Right lobe of liver (tissue), 6 donors: ENCODE results near the gene LGALS16. TPM values are rescaled to one million over a fixed set of nuclear protein-coding genes. Genes with fewer than 3 reads are reported as not detected.
"Not testable (repeated sequence)": the region's sequence is repeated elsewhere in the genome, so short reads cannot be mapped to it uniquely, and the experiment has no call there.

Source experiments
- ATAC-seq, 4 donors: fragments of 200-7000 bp; cut with Tn5 transposase; one replicate each; pipeline ENCODE4 v1.9.1; 2020; ENCODE audit warnings: mild to moderate bottlenecking in 4 of 4, moderate library complexity in 4 of 4
- DNase-seq, 3 donors: peaks; one replicate each; pipeline ENCODE4 v3.0.0-alpha.2; 2020
- H3K27ac ChIP-seq, 3 donors: fragments of 200-600 bp; one replicate each; pipeline ENCODE4 v1.8.0; 2022
- H3K27me3 ChIP-seq, 2 donors: fragments of 200-600 bp; one replicate each; pipeline ENCODE4 v1.8.0; 2022
- H3K36me3 ChIP-seq, 4 donors: fragments of 200-600 bp; sonication (generic) in 1 of 4; one replicate each; pipeline versions ENCODE4 v1.5.1 to v1.8.0; 2017 to 2022; ENCODE audit warnings: control low read depth in 1 of 4
- H3K4me1 ChIP-seq, 4 donors: fragments of 200-600 bp; sonication (generic) in 1 of 4; one replicate each; pipeline versions ENCODE4 v1.5.1 to v1.8.0; 2017 to 2022; ENCODE audit warnings: control low read depth in 1 of 4
- H3K4me3 ChIP-seq, 3 donors: fragments of 200-600 bp; one replicate each; pipeline ENCODE4 v1.8.0; 2022
- H3K9me3 ChIP-seq, 4 donors: fragments of 200-600 bp; sonication (generic) in 1 of 4; one replicate each; pipeline versions ENCODE4 v1.5.1 to v1.8.0; 2017 to 2022; ENCODE audit warnings: control low read depth in 1 of 4
- POLR2A ChIP-seq: fragments of 450-650 bp; IDR thresholded peaks from one replicate; pipeline ENCODE4 v1.6.1; 2017; ENCODE audit warnings: antibody characterized with exemption, mild to moderate bottlenecking
- WGBS: methylation state at CpG from one replicate; pipeline ENCODE4 v1.1.6; 2018; ENCODE audit warnings: low coverage, low lambda C conversion rate; ENCODE audit not compliant: insufficient coverage; ENCODE audit errors: missing lambda C conversion rate; 5-methylcytosine and 5-hydroxymethylcytosine counted together
- intact Hi-C, 2 donors: fragments of 100-400 bp; cut with DNase I; formaldehyde crosslinking; loops; one replicate each; pipeline versions ENCODE4 v1.11.2 to v1.14.1; 2022
- total RNA-seq, 6 experiments: library from RNA; depleted of rRNA in 2 of 6; stranded (reverse); fragments of >200 nt in 2 of 6; fragmentation: NEBNext Ultra II Directional in 3 of 6; extraction: Animal tissue kit (Norgen Biotek cat#: 25700) in 3 of 6; gene quantifications; one replicate each; pipeline versions ENCODE4 v1.1.0 to v1.2.4, GENCODE V29; 2016 to 2023
- TF ChIP-seq, protein P1 (sequence below), 4 donors: fragments of 200-600 bp in 3 of 4; fragments of 450-650 bp in 1 of 4; IDR thresholded peaks; one replicate each; pipeline versions ENCODE4 v1.5.1 to v1.8.0; 2016 to 2022; ENCODE audit warnings: antibody characterized with exemption in 4 of 4, mild to moderate bottlenecking in 2 of 4
- donor health status: DM: no; HTN: yes; CAD: no.
- donor health status: DM: no; HTN: no; CAD: no.
- donor health status: DM: no; HTN: no; CAD: no.
- donor health status: DM: no; HTN: yes; CAD: no.
- donor health status: DM: no; HTN: yes; CAD: no.

The LGALS16 gene
- total RNA-seq, 6 experiments from 2014 or later = not detected

DNA sequence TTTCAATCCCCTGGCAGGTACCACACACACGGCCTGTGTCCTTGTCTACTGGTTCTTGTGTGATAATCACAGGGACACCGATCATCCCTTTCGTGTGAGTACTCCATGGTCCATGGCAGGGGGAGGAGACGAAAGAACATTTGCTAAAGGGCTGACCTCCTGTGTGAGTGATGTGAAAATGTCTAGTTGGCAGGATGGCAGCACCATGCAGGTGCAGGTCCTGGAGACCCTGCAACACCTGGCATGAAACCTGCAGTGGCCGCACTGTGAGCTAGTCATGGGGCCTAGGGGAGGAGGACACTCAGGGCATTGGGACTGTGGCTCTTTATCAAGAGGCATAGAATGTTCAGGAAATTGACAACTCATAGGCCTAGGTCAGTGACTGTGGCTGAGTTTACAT, 25.7 kb downstream of the LGALS16 start:
- DNase-seq (no peak), ATAC-seq (no peak)
- whole genome bisulfite sequencing = 90% methylated on average over 2 of the region's 5 CpGs
- Histone ChIP-seq H3K4me1 (peaks cover 0 to 6% (median 0%) of the 10 kb centered on the region in 4 donors), H3K9me3 (no peaks in the 10 kb centered on the region), H3K27ac (no peak overlapping the region), H3K4me3 (no peak overlapping the region), H3K27me3 (no peaks in the 10 kb centered on the region), H3K36me3 (no peaks in the 10 kb centered on the region)
- intact Hi-C loops = no loop called here
- no peak for TF ChIP-seq POLR2A
- TF ChIP-seq, protein P1, sequence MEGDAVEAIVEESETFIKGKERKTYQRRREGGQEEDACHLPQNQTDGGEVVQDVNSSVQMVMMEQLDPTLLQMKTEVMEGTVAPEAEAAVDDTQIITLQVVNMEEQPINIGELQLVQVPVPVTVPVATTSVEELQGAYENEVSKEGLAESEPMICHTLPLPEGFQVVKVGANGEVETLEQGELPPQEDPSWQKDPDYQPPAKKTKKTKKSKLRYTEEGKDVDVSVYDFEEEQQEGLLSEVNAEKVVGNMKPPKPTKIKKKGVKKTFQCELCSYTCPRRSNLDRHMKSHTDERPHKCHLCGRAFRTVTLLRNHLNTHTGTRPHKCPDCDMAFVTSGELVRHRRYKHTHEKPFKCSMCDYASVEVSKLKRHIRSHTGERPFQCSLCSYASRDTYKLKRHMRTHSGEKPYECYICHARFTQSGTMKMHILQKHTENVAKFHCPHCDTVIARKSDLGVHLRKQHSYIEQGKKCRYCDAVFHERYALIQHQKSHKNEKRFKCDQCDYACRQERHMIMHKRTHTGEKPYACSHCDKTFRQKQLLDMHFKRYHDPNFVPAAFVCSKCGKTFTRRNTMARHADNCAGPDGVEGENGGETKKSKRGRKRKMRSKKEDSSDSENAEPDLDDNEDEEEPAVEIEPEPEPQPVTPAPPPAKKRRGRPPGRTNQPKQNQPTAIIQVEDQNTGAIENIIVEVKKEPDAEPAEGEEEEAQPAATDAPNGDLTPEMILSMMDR (IDR thresholded peaks at IDR 0.05) = no peak

DNA sequence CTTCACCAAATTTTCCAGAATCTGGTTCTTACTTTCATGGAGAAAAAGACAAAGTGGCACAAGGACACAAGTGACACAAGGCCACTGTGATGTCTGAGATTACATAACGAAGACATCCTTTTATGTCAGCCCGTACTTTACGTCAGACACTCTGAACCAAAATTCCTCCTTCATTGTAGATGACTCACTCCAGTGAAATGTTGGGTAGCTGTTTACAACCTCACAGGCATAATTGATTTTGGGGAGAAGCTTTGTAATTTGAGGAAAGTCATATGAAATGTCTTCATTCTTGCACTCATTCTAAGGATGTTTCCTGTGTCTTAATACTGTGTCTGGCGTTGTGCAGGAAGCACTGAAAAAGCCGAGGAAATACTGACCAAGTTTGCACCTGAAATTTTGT, 28.6 kb downstream of the LGALS16 start:
- intact Hi-C loops = no loop called here
- Histone ChIP-seq H3K36me3 (no peaks in the 10 kb centered on the region), H3K9me3 (no peaks in the 10 kb centered on the region), H3K27ac (no peak overlapping the region), H3K4me3 (no peak overlapping the region), H3K27me3 (no peaks in the 10 kb centered on the region), H3K4me1 (no peaks in the 10 kb centered on the region)
- no peak for TF ChIP-seq POLR2A
- TF ChIP-seq, protein P1 (IDR thresholded peaks at IDR 0.05) = no peak
- DNase-seq (no peak), ATAC-seq (no peak)
- 59% methylated on average over 5 of the region's 5 CpGs for WGBS

DNA sequence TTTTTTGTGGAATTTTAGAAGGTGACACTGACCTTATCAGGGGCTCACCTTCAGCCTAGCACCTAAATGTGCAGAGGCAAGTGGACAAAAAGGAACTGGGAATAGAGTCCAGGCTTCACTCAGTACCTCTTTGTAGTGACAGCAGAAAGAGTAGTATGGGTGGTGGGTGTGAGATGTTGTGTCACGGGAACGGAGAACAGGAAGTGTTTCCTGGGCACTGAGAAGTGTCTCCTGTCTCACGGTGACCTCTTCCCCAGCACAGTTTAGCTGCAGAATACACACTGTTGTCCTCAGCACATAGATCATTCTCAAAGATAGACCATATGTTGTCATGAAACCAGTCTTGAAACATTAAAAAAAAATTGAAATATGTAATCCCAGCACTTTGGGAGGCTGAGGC, 31.0 kb downstream of the LGALS16 start:
- Histone ChIP-seq H3K36me3 (no peaks in the 10 kb centered on the region), H3K27me3 (no peaks in the 10 kb centered on the region), H3K4me1 (no peaks in the 10 kb centered on the region), H3K27ac (no peak overlapping the region), H3K4me3 (no peak overlapping the region), H3K9me3 (no peaks in the 10 kb centered on the region)
- ATAC-seq (no peak), DNase-seq (no peak)
- intact Hi-C loops = no loop called here
- WGBS = 14% methylated on average over 3 of the region's 3 CpGs
- TF ChIP-seq, protein P1 (IDR thresholded peaks at IDR 0.05) = no peak
- no peak for TF ChIP-seq POLR2A

DNA sequence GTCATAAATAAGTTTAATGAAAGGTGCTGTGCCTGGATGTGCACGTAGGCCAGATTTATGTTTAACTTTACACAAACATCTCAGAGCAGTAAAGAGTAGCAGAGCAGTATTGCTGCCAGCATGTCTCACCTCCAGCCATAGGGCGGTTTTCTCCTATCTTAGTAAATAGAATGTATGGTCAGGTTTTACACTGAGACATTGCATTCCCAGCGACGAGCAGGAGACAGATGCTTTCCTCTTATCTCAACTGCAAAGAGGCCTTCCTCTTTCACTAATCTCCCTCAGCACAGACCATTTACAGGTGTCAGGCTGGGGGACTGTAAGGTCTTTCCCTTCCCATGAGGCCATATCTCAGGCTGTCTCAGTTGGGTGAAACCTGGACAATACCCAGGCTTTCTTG, 32.9 kb downstream of the LGALS16 start:
- WGBS = 79% methylated on average over 4 of the region's 4 CpGs
- ATAC-seq, H3K4me1 ChIP-seq, H3K27me3 ChIP-seq, H3K4me3 ChIP-seq, H3K36me3 ChIP-seq, DNase-seq, H3K9me3 ChIP-seq, H3K27ac ChIP-seq, intact Hi-C loops: not testable (repeated sequence)

DNA sequence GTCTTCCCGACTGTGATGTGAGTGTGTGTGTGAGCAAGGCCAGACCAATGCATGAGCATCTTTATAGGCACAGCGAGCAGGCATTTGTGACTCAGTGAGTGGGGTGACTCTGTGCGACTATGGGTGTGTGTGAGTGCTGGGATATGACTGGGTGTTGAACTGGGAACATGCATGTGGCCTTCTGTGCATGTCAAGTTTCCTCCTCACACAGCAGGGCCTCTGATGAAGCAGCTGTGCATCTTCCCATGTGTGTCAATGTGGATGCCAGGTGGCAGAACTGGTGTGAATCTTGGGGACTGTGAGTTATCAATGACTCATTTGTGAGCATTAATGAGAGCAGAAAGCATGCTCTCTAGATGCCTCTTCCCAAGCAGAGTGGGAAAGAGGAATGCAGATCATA, 36.5 kb downstream of the LGALS16 start:
- H3K9me3 ChIP-seq = no peaks in the 10 kb centered on the region
- 61% methylated on average over 3 of the region's 3 CpGs for WGBS
- ATAC-seq = no peak
- no peak overlapping the region for H3K4me3 ChIP-seq
- intact Hi-C loops = no loop called here
- TF ChIP-seq, protein P1 (IDR thresholded peaks at IDR 0.05) = no peak
- TF ChIP-seq POLR2A = no peak
- H3K4me1 ChIP-seq = no peaks in the 10 kb centered on the region
- no peak for DNase-seq
- no peaks in the 10 kb centered on the region for H3K36me3 ChIP-seq
- no peaks in the 10 kb centered on the region for H3K27me3 ChIP-seq
- no peak overlapping the region for H3K27ac ChIP-seq
